SK-N-MC (cell line): ENCODE data around the gene RBM10.

Source experiments
- EZH2 ChIP-seq: fragments of 200-600 bp; sonication (generic); IDR thresholded peaks from one replicate; pipeline ENCODE4 v1.6.1; 2017; ENCODE audit warnings: antibody characterized with exemption
- POLR2AphosphoS5 ChIP-seq: IDR thresholded peaks from 2 replicates; pipeline ENCODE4 v1.6.1; 2012; ENCODE audit warnings: mild to moderate bottlenecking, low read depth, low read length, borderline replicate concordance

- TF ChIP-seq POLR2AphosphoS5 (no peak), EZH2 (no peak)
These were observed 18.0 kb downstream of the RBM10 start for GRCh38 chrX:47162927-47163583.
